ENCODE results near the gene ANO3.
"Not testable (repeated sequence)": the region's sequence is repeated elsewhere in the genome, so short reads cannot be mapped to it uniquely, and the experiment has no call there.

Gene ANO3

GRCh38 chr11:26331911-26332571 lies at the start of gene ANO3:
ANO3 (plus strand) TSS chr11:26332130; CDS start chr11:26332276, 146 bp downstream.
- peak; percentile 76 to 83 for DNase-seq

- DNase-seq, result no peak
These were observed 48.0 kb upstream of the ANO3 start for GRCh38 chr11:26283852-26284408.

- DNase-seq, result peak in 1 of 2 experiments; percentile 5
These were observed 46.3 kb upstream of the ANO3 start for GRCh38 chr11:26285608-26286007.

GRCh38 chr11:26286472-26287066 lies 45.4 kb upstream of the ANO3 start:
- DNase-seq, result peak in 1 of 2 experiments; percentile 49

GRCh38 chr11:26287067-26287518 lies 44.8 kb upstream of the ANO3 start:
- no peak for DNase-seq

DNA sequence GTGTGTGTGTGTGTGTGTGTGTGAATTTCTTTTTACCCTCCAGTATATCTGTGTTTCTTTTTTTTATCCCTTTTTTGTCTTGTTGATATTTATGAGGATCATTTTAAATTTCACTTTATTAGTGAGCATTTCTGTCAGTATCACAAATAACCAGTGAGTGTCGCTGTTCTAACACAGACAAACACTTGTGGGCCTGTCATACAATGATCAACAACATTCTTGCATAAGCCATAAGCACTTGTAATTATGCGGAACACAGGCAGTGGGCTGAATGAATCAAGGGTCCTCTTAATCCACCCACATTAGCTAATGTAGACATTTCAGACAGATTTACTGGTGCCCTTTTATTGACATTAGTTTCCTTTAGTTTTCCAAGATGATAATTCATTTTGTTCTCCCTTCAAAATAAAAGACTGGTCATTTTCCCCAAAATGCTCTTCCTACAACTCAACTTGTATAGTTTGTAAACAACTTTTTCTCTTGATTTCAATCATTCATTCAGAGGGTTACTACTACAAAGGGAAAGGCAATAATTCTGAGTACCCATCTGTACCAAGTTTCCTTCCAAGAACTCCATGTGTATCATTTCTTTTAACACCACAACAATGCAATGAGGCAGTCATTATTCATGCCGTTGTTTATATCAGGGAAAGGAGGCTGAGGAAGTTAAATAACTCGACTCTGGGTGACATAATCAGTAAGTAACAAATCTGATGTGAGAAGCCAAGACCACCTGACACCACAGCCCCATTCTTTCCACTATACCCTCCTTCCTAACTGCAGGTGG lies 34.5 kb upstream of the ANO3 start:
- DNase-seq, result peak; percentile 59 to 68

- DNase-seq, result not testable (repeated sequence)
These were observed 15.6 kb upstream of the ANO3 start for GRCh38 chr11:26316372-26316771.

DNA sequence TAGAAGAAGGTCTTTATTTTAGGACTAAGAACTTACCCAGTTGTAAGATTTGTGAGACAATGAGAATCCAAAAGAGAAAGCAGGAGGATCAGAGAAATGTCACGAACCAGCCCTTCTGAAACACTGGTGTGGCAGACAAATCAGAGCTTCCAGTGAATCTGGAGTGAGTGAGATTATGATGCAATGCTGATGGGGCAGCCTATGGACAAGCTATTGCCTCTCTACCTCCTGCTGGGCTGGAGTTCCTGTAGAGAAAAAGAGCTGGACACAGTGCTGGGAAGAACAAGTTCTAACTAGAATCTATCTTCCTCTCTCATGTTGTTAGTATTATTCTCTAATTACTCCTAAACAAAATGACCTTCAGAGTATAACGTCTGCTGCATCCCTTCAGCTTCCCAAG lies 12.0 kb upstream of the ANO3 start:
- no peak for DNase-seq

DNA sequence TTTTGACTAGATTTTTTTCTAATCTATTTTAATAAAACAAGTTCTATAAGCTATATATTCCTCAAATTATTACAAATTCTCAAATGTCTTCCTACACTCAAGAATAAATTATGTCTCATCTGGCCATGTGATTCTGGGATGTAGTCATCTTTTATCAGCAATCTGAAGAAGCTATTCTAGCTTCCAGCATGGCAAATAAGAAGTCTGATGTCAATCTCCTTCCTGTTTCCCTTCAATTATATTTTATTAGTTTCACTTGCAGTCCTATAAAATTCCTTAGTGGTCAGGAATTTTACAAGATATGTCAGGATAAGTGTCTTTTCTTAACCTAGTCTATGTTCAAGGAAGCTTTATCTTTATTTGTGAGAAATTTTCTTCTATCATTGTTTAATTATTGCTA lies 10.4 kb upstream of the ANO3 start:
- no peak for DNase-seq

GRCh38 chr11:26322335-26323067 lies 9.4 kb upstream of the ANO3 start:
- DNase-seq, result no peak

DNA sequence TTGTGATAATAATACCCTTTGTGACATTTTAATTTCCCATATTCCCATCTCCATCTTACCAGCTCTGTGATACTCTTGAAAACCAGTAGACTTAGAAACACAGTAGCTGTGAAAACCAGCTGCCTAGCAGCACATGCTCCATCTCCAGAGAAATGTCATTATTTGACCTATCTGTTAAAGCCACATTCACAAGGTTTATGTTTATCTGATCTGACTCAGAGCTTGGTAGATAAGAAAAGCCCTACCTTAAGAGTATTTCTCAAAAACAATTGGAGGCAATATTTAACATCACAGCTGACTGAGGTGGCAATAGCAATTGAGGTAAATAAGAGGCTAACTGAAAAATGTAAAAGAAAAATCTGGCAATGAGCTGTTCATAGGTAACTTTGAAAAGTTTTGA lies 8.1 kb upstream of the ANO3 start:
- no peak for DNase-seq

- DNase-seq, result no peak
These were observed 7.7 kb upstream of the ANO3 start for GRCh38 chr11:26324270-26324669.

- DNase-seq, result no peak
These were observed 5.0 kb upstream of the ANO3 start for GRCh38 chr11:26326793-26327400.

DNA sequence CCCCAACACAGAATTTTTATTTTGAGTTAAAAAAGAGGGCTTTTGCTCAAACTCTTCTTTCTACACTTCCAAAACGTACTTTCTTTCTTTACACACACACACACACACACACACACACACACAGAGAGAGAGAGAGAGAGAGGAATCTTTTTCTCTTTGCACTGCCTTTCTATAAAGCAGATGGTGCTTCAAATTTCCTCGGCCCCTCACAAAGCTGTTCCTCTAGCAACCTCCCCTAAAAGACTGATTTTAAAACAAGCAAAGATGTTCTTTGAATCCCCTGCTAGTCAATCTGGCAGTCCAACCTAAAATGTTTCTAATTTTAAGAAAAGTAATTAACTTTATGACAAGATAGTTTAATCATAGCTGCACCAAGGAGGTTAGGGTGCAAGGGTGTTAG lies 2.7 kb upstream of the ANO3 start:
- DNase-seq, result no peak

DNA sequence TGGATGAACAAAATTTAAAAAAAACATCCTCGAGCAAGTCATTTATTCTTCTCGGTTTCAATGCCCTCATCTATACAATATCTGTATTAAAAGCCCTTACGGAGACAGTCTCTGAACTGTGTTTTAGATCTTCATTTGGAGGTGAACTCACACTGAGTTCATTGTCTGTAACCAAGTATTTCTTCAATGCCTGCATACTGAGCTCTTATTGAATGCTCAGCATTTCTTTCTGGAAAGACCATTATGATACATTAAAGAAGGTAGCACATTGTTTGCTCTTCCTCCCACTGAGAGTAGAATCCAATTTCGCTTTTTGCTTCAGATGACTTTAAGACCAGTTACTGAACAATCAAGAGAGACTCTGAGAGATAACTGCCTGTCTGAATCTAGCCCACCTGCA lies 1.7 kb upstream of the ANO3 start:
- no peak for DNase-seq

DNA sequence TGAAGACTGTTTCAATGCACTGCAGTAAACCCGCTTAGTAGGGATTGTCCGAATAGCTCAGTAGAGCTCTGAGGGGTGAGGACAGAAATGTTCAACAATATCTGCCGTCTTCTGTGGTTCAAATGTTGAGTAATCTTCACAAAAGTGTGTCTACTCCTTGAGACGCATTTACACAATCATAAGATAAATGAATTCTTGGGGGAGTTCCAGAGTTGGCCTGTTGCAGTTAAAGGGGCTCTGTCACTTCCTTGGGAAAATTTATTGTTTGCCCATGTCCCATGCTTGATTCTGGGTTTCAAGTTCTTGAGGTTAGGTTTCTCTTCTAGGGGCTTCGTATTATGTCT lies 614 bp downstream of the ANO3 start:
- DNase-seq, result no peak

DNA sequence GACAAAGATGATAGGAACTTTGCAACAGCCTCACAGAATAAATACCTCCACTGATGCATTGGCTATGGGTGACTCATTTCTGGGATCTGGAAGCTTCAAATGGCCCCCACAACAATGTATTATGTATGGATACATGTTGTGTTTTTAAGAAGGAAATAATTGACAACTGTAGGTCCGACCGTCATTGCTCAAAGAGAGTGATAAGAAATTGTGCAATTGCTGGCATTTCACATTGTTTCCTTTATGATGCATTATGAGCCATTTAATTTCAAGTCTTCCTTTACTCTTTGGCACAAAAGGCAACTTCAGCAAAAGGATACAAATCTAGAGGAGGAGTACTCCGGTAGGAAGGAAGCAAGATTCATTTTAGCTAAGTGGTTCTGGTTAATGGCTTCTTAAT lies 2.0 kb downstream of the ANO3 start:
- DNase-seq, result no peak

- no peak for DNase-seq
These were observed 4.0 kb downstream of the ANO3 start for GRCh38 chr11:26335903-26336302.

DNA sequence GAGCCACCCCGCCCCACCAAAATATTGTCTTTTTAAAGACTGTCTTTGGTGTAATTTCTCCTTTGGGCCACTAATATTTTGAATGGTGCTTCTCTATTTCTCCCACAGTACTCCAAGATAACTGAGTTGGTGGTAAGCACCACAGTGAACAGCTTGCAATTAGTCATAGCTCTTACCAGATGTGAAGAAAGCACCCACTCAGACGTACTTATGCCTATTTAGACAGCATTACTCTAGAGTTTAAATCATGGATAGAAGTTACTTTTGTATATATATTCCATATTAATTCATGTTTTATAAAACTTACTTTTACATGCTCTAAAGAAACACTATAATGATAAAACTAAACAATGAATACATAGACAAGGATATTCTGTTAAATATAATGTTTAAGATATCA lies 12.7 kb downstream of the ANO3 start:
- DNase-seq, result no peak

DNA sequence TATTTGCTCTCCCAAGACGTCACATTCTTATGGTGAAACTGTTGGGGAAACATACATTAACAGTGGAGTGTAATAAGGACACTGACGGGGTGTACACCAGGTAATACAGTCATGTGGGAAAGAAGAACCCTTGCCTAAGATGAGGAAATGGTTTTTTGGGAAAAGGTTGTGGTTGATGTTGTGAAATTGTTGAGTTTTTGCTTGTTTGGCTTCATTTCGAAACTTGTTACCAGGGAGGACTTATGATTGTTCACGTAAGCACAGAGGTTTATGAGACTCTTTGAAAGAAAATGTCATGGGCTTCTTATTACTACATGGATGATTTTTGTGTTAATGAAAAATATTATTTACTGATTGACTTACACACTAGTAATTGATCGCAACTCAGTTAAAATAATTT lies 16.8 kb downstream of the ANO3 start:
- no peak for DNase-seq

DNA sequence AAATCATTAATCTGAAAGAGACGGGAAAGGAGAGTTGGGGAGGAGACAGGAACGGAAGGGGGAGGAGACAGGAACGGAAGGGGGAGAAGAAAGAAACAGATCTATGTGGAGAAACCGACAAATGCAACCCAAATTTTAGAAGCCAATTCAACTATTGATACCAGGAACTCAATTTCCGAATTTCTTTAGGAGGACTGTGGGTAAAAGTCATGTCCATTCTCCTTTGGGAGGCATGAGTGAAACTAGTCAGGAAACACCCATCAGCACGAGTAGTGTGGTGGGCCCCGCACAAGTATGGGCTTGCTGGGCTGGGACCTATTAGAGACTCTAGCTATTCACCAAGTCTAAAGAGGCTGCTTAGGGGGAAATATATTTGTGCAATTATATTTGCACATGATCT lies 18.1 kb downstream of the ANO3 start:
- no peak for DNase-seq

DNA sequence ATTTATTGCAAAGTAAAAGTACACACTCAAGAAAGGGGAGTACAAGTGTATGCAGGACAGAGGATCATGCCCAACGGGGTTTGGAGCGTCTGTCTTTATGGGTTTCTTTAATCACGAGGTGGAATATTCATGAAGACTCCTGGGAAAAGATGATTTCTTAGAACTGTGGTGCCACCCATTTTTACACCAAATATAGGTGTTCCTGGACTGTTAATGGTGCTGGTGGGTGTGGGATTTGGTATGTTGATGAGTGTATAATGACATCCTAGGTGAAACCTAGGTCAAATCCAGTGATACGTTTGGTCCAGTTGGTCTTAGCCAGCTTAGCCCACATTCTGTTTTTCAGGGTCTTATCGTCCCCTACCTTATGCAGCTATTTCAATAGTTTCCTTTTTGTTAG lies 21.1 kb downstream of the ANO3 start:
- DNase-seq, result no peak

GRCh38 chr11:26359055-26359454 lies 27.1 kb downstream of the ANO3 start:
- DNase-seq, result no peak

Data from NCI-H2081 (cell line).